Activated naive CD4-positive, alpha-beta T cell treated with anti-CD3 and anti-CD28 coated beads, Interleukin-2, amount 10 ng/mL, durations not matched to agents 5 hours and 36 hours (primary cell): Measurements from ENCODE around the gene TOP1. TPM values are rescaled to one million over a fixed set of nuclear protein-coding genes. Genes with fewer than 3 reads are reported as not detected.

Experiments used
- microRNA-seq: library from miRNA; unstranded; fragments of <30 nt; microRNA quantifications from one replicate; pipeline ENCODE4 v1.2.0, GENCODE V29; 2022; ENCODE audit warnings: borderline microRNAs expressed, borderline replicate concordance
- total RNA-seq, 2 experiments: library from RNA; stranded (reverse); gene quantifications; one replicate each; pipeline ENCODE4 v1.2.3, GENCODE V29; 2021

The TOP1 gene
- 10 to 100 TPM; 56.2 to 57.7 TPM for total RNA-seq

GRCh38 chr20:41028359-41029149, at the start of gene TOP1:
TOP1 (plus strand) TSS chr20:41028822; CDS start chr20:41029068, 246 bp downstream.

GRCh38 chr20:41136680-41137613, 108.3 kb downstream of the TOP1 start, which contains the start of gene PLCG1:
PLCG1 (plus strand) TSS chr20:41137543; CDS start chr20:41137642, 99 bp downstream.

Small RNA genes within 50 kb of the gene (microRNA-seq; reads per million reads assigned to microRNA genes)
- gene MIR6871: not detected

Other genes starting within 250 kb of the TOP1 start
- 100 to 1,000 TPM; 460 to 495 TPM for gene PLCG1, start 108.7 kb downstream of the TOP1 start, total RNA-seq